NCI-H2196 (cell line): ENCODE measurements around the gene RPL28.

Experiments used
- DNase-seq: peaks from one replicate; lab custom pipeline; 2025; ENCODE audit not compliant: unreplicated experiment; lab: John Stamatoyannopoulos, UW

The RPL28 gene

GRCh38 chr19:55372316-55373081 lies 13.2 kb upstream of the RPL28 start:
- DNase-seq: no peak

GRCh38 chr19:55373306-55373992 lies 12.3 kb upstream of the RPL28 start:
- no peak for DNase-seq

- DNase-seq: no peak
Observed at GRCh38 chr19:55373993-55374757, 11.6 kb upstream of the RPL28 start.

- no peak for DNase-seq
Observed at GRCh38 chr19:55376241-55376933, 9.3 kb upstream of the RPL28 start, which contains the start of gene TMEM190. TSS of gene TMEM190 (plus strand) at chr19:55376826. CDS start at chr19:55376854, 28 bp downstream.

GRCh38 chr19:55377356-55378131 lies 8.2 kb upstream of the RPL28 start:
- DNase-seq: no peak

- no peak for DNase-seq
Observed at GRCh38 chr19:55379174-55379573, 6.6 kb upstream of the RPL28 start.

GRCh38 chr19:55382013-55382412 lies 3.7 kb upstream of the RPL28 start:
- DNase-seq: no peak

- no peak for DNase-seq
Observed at GRCh38 chr19:55382522-55383054, 3.1 kb upstream of the RPL28 start.

GRCh38 chr19:55383279-55384130 lies 2.2 kb upstream of the RPL28 start:
- peak; percentile 69 for DNase-seq

- peak; percentile 61 for DNase-seq
Observed at GRCh38 chr19:55384131-55384919, 1.4 kb upstream of the RPL28 start, which contains the start of gene TMEM238. TSS of gene TMEM238 (minus strand) at chr19:55384292. CDS start at chr19:55384259, 33 bp downstream.

- peak; percentile 98 for DNase-seq
Observed at GRCh38 chr19:55384920-55385723, 610 bp upstream of the RPL28 start.

GRCh38 chr19:55386493-55386971 lies 800 bp downstream of the RPL28 start:
- DNase-seq: no peak

- DNase-seq: no peak
Observed at GRCh38 chr19:55387736-55388497, 2.2 kb downstream of the RPL28 start.

- DNase-seq: no peak
Observed at GRCh38 chr19:55389386-55390317, 3.9 kb downstream of the RPL28 start.

GRCh38 chr19:55390461-55390880 lies 4.7 kb downstream of the RPL28 start:
- no peak for DNase-seq
